Stomach (tissue), 9 donors: ENCODE measurements around the gene PRG2. TPM values are rescaled to one million over a fixed set of nuclear protein-coding genes. Genes with fewer than 3 reads are reported as not detected.

Experiments used
- DNase-seq, 2 donors: peaks; one replicate each; pipeline versions ENCODE4 v3.0.0 to v3.0.0-alpha.2; 2013 to 2019
- H3K27ac ChIP-seq, 5 donors: fragments of 200-600 bp in 4 of 5; sonication (generic) in 4 of 5; one replicate each; pipeline ENCODE4 v1.5.1; 2013 to 2019; ENCODE audit warnings: mild to moderate bottlenecking in 1 of 5, moderate library complexity in 1 of 5
- H3K27me3 ChIP-seq, 3 donors: fragments of 200-600 bp; sonication (generic); one replicate each; pipeline ENCODE4 v1.5.1; 2017 to 2019; ENCODE audit warnings: mixed run types in 1 of 3
- H3K36me3 ChIP-seq, 4 donors: fragments of 200-600 bp; sonication (generic); 1 replicate in 3 of 4; 2 replicates in 1 of 4; pipeline ENCODE4 v1.5.1; 2016 to 2019
- H3K4me1 ChIP-seq, 4 donors: fragments of 200-600 bp; sonication (generic); one replicate each; pipeline ENCODE4 v1.5.1; 2016 to 2019
- H3K4me3 ChIP-seq, 4 donors: fragments of 200-600 bp; sonication (generic) in 3 of 4; one replicate each; pipeline ENCODE4 v1.5.1; 2016 to 2019; ENCODE audit warnings: mild to moderate bottlenecking in 1 of 4
- H3K9me3 ChIP-seq, 4 donors: fragments of 200-600 bp; sonication (generic); one replicate each; pipeline ENCODE4 v1.5.1; 2016 to 2019
- EP300 ChIP-seq: sonication (generic); formaldehyde crosslinking; IDR thresholded peaks from one replicate; pipeline ENCODE4 v1.6.1; 2017; ENCODE audit warnings: antibody characterized with exemption
- POLR2A ChIP-seq, 4 donors: fragments of 450-650 bp; IDR thresholded peaks; one replicate each; pipeline ENCODE4 v1.6.1; 2016; ENCODE audit warnings: antibody characterized with exemption in 4 of 4, control low read depth in 2 of 4, mild to moderate bottlenecking in 1 of 4, moderate library complexity in 1 of 4
- POLR2AphosphoS5 ChIP-seq, 3 donors: sonication (generic); formaldehyde crosslinking; IDR thresholded peaks; one replicate each; pipeline ENCODE4 v1.6.1; 2016; ENCODE audit warnings: antibody characterized with exemption in 3 of 3
- WGBS, 5 donors: extraction: QIAGEN DNeasy Blood & Tissue Kit in 3 of 5; methylation state at CpG; one replicate each; pipeline versions ENCODE4 v1.1.5 to v1.1.7; 2013 to 2018; 5-methylcytosine and 5-hydroxymethylcytosine counted together
- intact Hi-C: fragments of 100-400 bp; cut with DNase I; formaldehyde crosslinking; loops from one replicate; pipeline ENCODE4 v1.15.1; 2023; ENCODE audit warnings: low total_unique reads
- polyA plus RNA-seq, 3 donors: library from polyadenylated mRNA; stranded (reverse); fragments of 200-250 nt; gene quantifications; one replicate each; pipeline ENCODE4 v1.2.3, GENCODE V29; 2013
- total RNA-seq, 5 donors: library from RNA; depleted of rRNA; stranded (reverse); fragments of >200 nt; gene quantifications; one replicate each; pipeline versions ENCODE4 v1.1.0 to v1.2.3, GENCODE V29; 2014 to 2016
- TF ChIP-seq, protein P1 (sequence below), 7 experiments: fragments of 450-650 bp in 4 of 7; fragments of 200-600 bp in 3 of 7; sonication (generic) in 3 of 7; IDR thresholded peaks; one replicate each; pipeline ENCODE4 v1.5.1; 2016 to 2019; ENCODE audit warnings: antibody characterized with exemption in 7 of 7, control low read depth in 2 of 7, mild to moderate bottlenecking in 1 of 7
- donor health status: healthy with polysubstance abuse.
- donor health status: Bipolar disorder and iron deficiency.
- donor health status: healthy.

PRG2 gene
- total and polyA plus RNA-seq, 8 donors: 0.25 to 0.73 TPM; not detected in 6

DNA sequence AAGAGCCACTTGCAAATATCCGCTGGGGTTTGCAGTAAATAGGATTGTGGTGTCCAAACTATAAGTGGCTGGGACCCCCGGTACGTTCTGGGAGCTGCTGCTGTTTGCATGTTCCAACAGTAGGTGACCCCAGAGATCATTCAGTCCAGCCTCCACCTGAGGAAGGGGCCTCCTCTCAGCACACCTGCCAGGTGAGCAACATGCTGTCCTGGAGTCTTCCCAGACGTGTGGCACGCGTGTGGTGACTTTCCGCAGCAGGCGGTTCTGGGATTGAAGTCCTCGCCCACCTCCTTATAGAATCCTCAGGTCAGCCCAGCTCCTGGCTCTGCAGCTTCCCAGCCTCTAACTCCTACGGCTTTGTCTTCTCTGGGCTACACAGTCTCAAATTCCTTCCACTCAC is 45.6 kb downstream of the PRG2 start:
- WGBS, 5 donors: 95 to 98% (median 96%) methylated on average over 10 of the region's 10 CpGs
- Histone ChIP-seq H3K9me3 (no peaks in the 10 kb centered on the region), H3K27ac (no peak overlapping the region), H3K36me3 (no peaks in the 10 kb centered on the region), H3K4me1 (peaks cover 0 to 12% (median 9%) of the 10 kb centered on the region in 4 donors), H3K27me3 (no peaks in the 10 kb centered on the region), H3K4me3 (no peak overlapping the region)
- DNase-seq: no peak
- TF ChIP-seq, protein P1, sequence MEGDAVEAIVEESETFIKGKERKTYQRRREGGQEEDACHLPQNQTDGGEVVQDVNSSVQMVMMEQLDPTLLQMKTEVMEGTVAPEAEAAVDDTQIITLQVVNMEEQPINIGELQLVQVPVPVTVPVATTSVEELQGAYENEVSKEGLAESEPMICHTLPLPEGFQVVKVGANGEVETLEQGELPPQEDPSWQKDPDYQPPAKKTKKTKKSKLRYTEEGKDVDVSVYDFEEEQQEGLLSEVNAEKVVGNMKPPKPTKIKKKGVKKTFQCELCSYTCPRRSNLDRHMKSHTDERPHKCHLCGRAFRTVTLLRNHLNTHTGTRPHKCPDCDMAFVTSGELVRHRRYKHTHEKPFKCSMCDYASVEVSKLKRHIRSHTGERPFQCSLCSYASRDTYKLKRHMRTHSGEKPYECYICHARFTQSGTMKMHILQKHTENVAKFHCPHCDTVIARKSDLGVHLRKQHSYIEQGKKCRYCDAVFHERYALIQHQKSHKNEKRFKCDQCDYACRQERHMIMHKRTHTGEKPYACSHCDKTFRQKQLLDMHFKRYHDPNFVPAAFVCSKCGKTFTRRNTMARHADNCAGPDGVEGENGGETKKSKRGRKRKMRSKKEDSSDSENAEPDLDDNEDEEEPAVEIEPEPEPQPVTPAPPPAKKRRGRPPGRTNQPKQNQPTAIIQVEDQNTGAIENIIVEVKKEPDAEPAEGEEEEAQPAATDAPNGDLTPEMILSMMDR (IDR thresholded peaks at IDR 0.05): no peak
- TF ChIP-seq POLR2AphosphoS5 (IDR thresholded peaks at IDR 0.05): no peak
- TF ChIP-seq EP300: no peak
- TF ChIP-seq POLR2A (IDR thresholded peaks at IDR 0.05): no peak
- intact Hi-C loops: loop anchor here (10.0 kb wide), 3 partner anchors 110 to 300 kb away; partner anchors contain the start of gene YPEL4

DNA sequence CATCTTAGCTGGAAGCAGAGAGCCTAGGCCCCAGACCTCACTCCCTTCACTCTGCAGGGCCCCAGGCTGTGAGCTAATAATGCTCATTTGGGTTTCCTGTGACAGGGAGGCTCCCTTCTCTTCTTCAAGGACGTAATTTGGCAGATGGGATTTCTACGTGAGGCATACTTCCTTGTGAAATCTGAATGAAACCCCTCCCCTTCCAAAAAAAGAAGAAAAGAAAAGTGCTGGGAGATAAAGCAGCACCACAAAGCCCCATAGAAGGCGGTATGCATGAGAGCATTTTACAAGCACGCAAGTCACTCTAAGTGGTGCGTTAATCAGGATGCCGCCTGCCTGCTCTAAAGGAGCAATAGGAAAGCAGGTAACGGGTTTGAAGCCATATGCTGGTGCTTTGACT is 46.6 kb downstream of the PRG2 start:
- no peak for DNase-seq
- Histone ChIP-seq H3K9me3 (no peaks in the 10 kb centered on the region), H3K27ac (no peak overlapping the region), H3K4me3 (no peak overlapping the region), H3K4me1 (peaks cover 0 to 8% (median 6%) of the 10 kb centered on the region in 4 donors), H3K36me3 (no peaks in the 10 kb centered on the region), H3K27me3 (no peaks in the 10 kb centered on the region)
- TF ChIP-seq POLR2A (IDR thresholded peaks at IDR 0.05) (no peak), POLR2AphosphoS5 (IDR thresholded peaks at IDR 0.05) (no peak), EP300 (no peak)
- TF ChIP-seq, protein P1 (IDR thresholded peaks at IDR 0.05): no peak
- intact Hi-C loops: loop anchor here (10.0 kb wide), 3 partner anchors 111 to 301 kb away; partner anchors contain the start of gene YPEL4
- 76 to 84% (median 79%) methylated on average over 7 of the region's 7 CpGs for WGBS, 5 donors

DNA sequence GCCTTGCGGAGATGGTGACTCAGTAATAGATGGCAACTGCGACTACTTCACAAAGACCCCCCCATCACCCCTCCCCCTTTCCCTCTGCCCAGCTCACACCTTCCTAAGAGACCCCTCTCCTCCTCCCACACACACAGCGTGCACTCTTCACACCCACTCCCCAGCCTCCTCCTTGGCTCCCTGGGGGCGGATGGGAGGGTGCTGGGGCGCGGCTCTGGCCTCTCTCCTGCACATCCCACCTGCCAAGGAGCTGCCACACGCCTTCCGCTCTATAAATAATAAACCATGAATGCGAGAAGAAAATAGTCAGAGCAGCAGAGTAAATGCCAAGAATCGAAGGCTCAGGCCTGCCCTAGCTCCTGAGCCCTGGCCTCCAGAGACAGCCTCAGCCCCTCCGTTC is 47.7 kb downstream of the PRG2 start:
- no peaks in the 10 kb centered on the region for H3K36me3 ChIP-seq
- no peak for DNase-seq
- no peak overlapping the region for H3K4me3 ChIP-seq
- intact Hi-C loops: loop anchor here (10.0 kb wide), 3 partner anchors 112 to 302 kb away; partner anchors contain the start of gene YPEL4
- TF ChIP-seq, protein P1 (IDR thresholded peaks at IDR 0.05): no peak
- TF ChIP-seq EP300 (no peak), POLR2A (IDR thresholded peaks at IDR 0.05) (no peak), POLR2AphosphoS5 (IDR thresholded peaks at IDR 0.05) (no peak)
- H3K4me1 ChIP-seq: peaks cover 0 to 8% (median 6%) of the 10 kb centered on the region in 4 donors
- no peaks in the 10 kb centered on the region for H3K27me3 ChIP-seq
- H3K9me3 ChIP-seq: no peaks in the 10 kb centered on the region
- WGBS, 5 donors: 77 to 83% (median 79%) methylated on average over 11 of the region's 11 CpGs
- H3K27ac ChIP-seq: no peak overlapping the region

DNA sequence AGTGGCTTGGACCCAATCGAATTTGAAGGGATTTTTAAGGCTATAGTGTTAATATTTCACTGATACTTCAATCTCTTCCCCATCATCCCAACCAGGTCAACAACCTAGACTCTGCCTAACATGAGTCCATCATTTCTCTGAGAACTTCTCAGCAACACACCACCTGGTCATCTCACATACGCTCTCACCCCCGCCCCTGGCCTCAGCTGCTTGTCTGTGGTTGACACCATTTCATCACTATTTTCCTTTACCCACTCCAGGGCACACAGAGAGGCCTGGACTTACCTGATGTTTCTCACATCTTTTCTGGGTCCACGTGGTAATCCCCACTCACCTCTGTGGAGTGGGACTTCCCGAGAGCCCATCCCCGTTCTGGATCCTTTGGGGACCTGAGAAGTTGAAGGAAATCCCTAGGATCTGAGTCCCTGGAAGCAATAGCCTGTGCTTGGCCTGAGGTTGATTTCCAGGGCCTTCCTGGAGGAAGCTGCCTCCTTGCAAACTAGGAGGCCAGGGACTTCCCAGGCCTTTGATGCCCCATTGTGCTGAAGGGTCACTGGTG is 49.1 kb downstream of the PRG2 start:
- no peak for DNase-seq
- Histone ChIP-seq H3K27me3 (no peaks in the 10 kb centered on the region), H3K27ac (no peak overlapping the region), H3K4me3 (no peak overlapping the region), H3K36me3 (no peaks in the 10 kb centered on the region), H3K9me3 (no peaks in the 10 kb centered on the region), H3K4me1 (peaks cover 3 to 10% (median 9%) of the 10 kb centered on the region in 4 donors)
- intact Hi-C loops: loop anchor here (10.0 kb wide), 3 partner anchors 113 to 303 kb away; partner anchors contain the start of gene YPEL4
- TF ChIP-seq POLR2A (IDR thresholded peaks at IDR 0.05): no peak
- TF ChIP-seq, protein P1 (IDR thresholded peaks at IDR 0.05): no peak
- no peak for TF ChIP-seq EP300
- TF ChIP-seq POLR2AphosphoS5 (IDR thresholded peaks at IDR 0.05): no peak
- WGBS, 5 donors: 61 to 81% (median 68%) methylated on average over 6 of the region's 6 CpGs
